ENCODE data around the gene TRIM2.

- TF ChIP-seq CTCF (IDR thresholded peaks at IDR 0.05) (no peak), POLR2A (IDR thresholded peaks at IDR 0.05) (no peak)
Observed at GRCh38 chr4:153271820-153272219, 67.6 kb downstream of the TRIM2 start.

Data from adrenal gland (tissue), 5 donors.